Measurements from ENCODE around the gene IQCC.
A peak's percentile ranks its signal among the peaks of the same experiment; 100 is the strongest.

IQCC gene

GRCh38 chr1:32224285-32224684 lies 18.8 kb downstream of the IQCC start:
- no peak for DNase-seq (ENCODE audit: low read depth)

GRCh38 chr1:32228771-32229170 lies 23.3 kb downstream of the IQCC start:
- DNase-seq (ENCODE audit: low read depth), result no peak

GRCh38 chr1:32231843-32232432 lies 26.5 kb downstream of the IQCC start:
- no peak for DNase-seq (ENCODE audit: low read depth)

- DNase-seq (ENCODE audit: low read depth), result no peak
Observed at GRCh38 chr1:32232558-32233304, 27.3 kb downstream of the IQCC start.

- DNase-seq (ENCODE audit: low read depth), result no peak
Observed at GRCh38 chr1:32234792-32235191, 29.3 kb downstream of the IQCC start.

- no peak for DNase-seq (ENCODE audit: low read depth)
Observed at GRCh38 chr1:32239337-32239736, 33.9 kb downstream of the IQCC start.

GRCh38 chr1:32239790-32240139 lies 34.3 kb downstream of the IQCC start:
- DNase-seq (ENCODE audit: low read depth), result no peak

- DNase-seq (ENCODE audit: low read depth), result no peak
Observed at GRCh38 chr1:32240140-32240951, 34.9 kb downstream of the IQCC start.

- DNase-seq (ENCODE audit: low read depth), result no peak
Observed at GRCh38 chr1:32241001-32241763, 35.7 kb downstream of the IQCC start.

GRCh38 chr1:32242341-32242851 lies 36.9 kb downstream of the IQCC start:
- DNase-seq (ENCODE audit: low read depth), result no peak

- peak; percentile 93 for DNase-seq (ENCODE audit: low read depth)
Observed at GRCh38 chr1:32246888-32247273, 41.4 kb downstream of the IQCC start, which contains the start of gene FAM167B. FAM167B (plus strand) TSS chr1:32247222; CDS start chr1:32247422, 200 bp downstream.

- no peak for DNase-seq (ENCODE audit: low read depth)
Observed at GRCh38 chr1:32247452-32247851, 42.0 kb downstream of the IQCC start.

- no peak for DNase-seq (ENCODE audit: low read depth)
Observed at GRCh38 chr1:32247983-32248889, 42.8 kb downstream of the IQCC start.

- DNase-seq (ENCODE audit: low read depth), result no peak
Observed at GRCh38 chr1:32249831-32250525, 44.5 kb downstream of the IQCC start.

GRCh38 chr1:32250893-32251716 lies 45.6 kb downstream of the IQCC start, which contains the start of gene LCK:
LCK (plus strand) TSS chr1:32251265; CDS start chr1:32274330, 23,065 bp downstream.
- DNase-seq (ENCODE audit: low read depth), result no peak

GRCh38 chr1:32255072-32256071 lies 49.9 kb downstream of the IQCC start:
- DNase-seq (ENCODE audit: low read depth), result no peak

- DNase-seq (ENCODE audit: low read depth), result no peak
Observed at GRCh38 chr1:32256473-32257226, 51.2 kb downstream of the IQCC start.

- no peak for DNase-seq (ENCODE audit: low read depth)
Observed at GRCh38 chr1:32257227-32257508, 51.7 kb downstream of the IQCC start.
